ENCODE results near the gene AFF3.

AFF3 gene

GRCh38 chr2:99905636-99906035 lies 236.8 kb downstream of the AFF3 start:
- Histone ChIP-seq H3K27ac (ENCODE audit: low read length) (no peak overlapping the region), H3K9ac (ENCODE audit: low read length) (no peak overlapping the region), H3K27me3 (ENCODE audit: low read depth, low read length) (no peaks in the 10 kb centered on the region), H3K9me3 (ENCODE audit: insufficient read depth, low read length) (no peaks in the 10 kb centered on the region), H2AFZ (ENCODE audit: low read depth, low read length) (no peak overlapping the region), H4K20me1 (ENCODE audit: insufficient read depth, low read length) (peaks cover 12% of the 10 kb centered on the region), H3K79me2 (ENCODE audit: low read length) (0 out of 2 replicates have a peak, but pooled peaks cover 4% of the 10 kb centered on the region), H3K4me1 (ENCODE audit: low read length) (no peaks in the 10 kb centered on the region), H3K36me3 (replicated peaks; ENCODE audit: low read depth, low read length) (peaks cover 3% of the 10 kb centered on the region), H3K4me3 (ENCODE audit: low read length) (no peak overlapping the region), H3K4me2 (ENCODE audit: low read length) (no peak overlapping the region)
- TF ChIP-seq EZH2phosphoT487 (IDR thresholded peaks at IDR 0.05; ENCODE audit: low read depth), result no peak
- TF ChIP-seq, protein P1, sequence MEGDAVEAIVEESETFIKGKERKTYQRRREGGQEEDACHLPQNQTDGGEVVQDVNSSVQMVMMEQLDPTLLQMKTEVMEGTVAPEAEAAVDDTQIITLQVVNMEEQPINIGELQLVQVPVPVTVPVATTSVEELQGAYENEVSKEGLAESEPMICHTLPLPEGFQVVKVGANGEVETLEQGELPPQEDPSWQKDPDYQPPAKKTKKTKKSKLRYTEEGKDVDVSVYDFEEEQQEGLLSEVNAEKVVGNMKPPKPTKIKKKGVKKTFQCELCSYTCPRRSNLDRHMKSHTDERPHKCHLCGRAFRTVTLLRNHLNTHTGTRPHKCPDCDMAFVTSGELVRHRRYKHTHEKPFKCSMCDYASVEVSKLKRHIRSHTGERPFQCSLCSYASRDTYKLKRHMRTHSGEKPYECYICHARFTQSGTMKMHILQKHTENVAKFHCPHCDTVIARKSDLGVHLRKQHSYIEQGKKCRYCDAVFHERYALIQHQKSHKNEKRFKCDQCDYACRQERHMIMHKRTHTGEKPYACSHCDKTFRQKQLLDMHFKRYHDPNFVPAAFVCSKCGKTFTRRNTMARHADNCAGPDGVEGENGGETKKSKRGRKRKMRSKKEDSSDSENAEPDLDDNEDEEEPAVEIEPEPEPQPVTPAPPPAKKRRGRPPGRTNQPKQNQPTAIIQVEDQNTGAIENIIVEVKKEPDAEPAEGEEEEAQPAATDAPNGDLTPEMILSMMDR (IDR thresholded peaks at IDR 0.05; ENCODE audit: low read depth, low read length), result no peak

GRCh38 chr2:99905025-99905424 lies 237.4 kb downstream of the AFF3 start:
- TF ChIP-seq, protein P1 (IDR thresholded peaks at IDR 0.05; ENCODE audit: low read depth, low read length), result no peak
- no peak for TF ChIP-seq EZH2phosphoT487 (IDR thresholded peaks at IDR 0.05; ENCODE audit: low read depth)
- no peak overlapping the region for H3K4me2 ChIP-seq (ENCODE audit: low read length)
- 0 out of 2 replicates have a peak, but pooled peaks cover 4% of the 10 kb centered on the region for H3K79me2 ChIP-seq (ENCODE audit: low read length)
- no peak overlapping the region for H2AFZ ChIP-seq (ENCODE audit: low read depth, low read length)
- H3K9me3 ChIP-seq (ENCODE audit: insufficient read depth, low read length), result no peaks in the 10 kb centered on the region
- H3K4me3 ChIP-seq (ENCODE audit: low read length), result no peak overlapping the region
- no peak overlapping the region for H3K9ac ChIP-seq (ENCODE audit: low read length)
- H3K36me3 ChIP-seq (replicated peaks; ENCODE audit: low read depth, low read length), result no peaks in the 10 kb centered on the region
- H3K4me1 ChIP-seq (ENCODE audit: low read length), result no peaks in the 10 kb centered on the region
- H4K20me1 ChIP-seq (ENCODE audit: insufficient read depth, low read length), result peaks cover 15% of the 10 kb centered on the region
- no peak overlapping the region for H3K27ac ChIP-seq (ENCODE audit: low read length)
- H3K27me3 ChIP-seq (ENCODE audit: low read depth, low read length), result no peaks in the 10 kb centered on the region

- H4K20me1 ChIP-seq (ENCODE audit: insufficient read depth, low read length), result peaks cover 15% of the 10 kb centered on the region
- no peak for TF ChIP-seq EZH2phosphoT487 (IDR thresholded peaks at IDR 0.05; ENCODE audit: low read depth)
- TF ChIP-seq, protein P1 (IDR thresholded peaks at IDR 0.05; ENCODE audit: low read depth, low read length), result no peak
- no peak overlapping the region for H3K9ac ChIP-seq (ENCODE audit: low read length)
- 0 out of 2 replicates have a peak, but pooled peaks cover 4% of the 10 kb centered on the region for H3K79me2 ChIP-seq (ENCODE audit: low read length)
- no peak overlapping the region for H3K27ac ChIP-seq (ENCODE audit: low read length)
- H3K4me1 ChIP-seq (ENCODE audit: low read length), result no peaks in the 10 kb centered on the region
- H2AFZ ChIP-seq (ENCODE audit: low read depth, low read length), result no peak overlapping the region
- no peak overlapping the region for H3K4me2 ChIP-seq (ENCODE audit: low read length)
- H3K27me3 ChIP-seq (ENCODE audit: low read depth, low read length), result no peaks in the 10 kb centered on the region
- H3K4me3 ChIP-seq (ENCODE audit: low read length), result no peak overlapping the region
- no peaks in the 10 kb centered on the region for H3K36me3 ChIP-seq (replicated peaks; ENCODE audit: low read depth, low read length)
- no peaks in the 10 kb centered on the region for H3K9me3 ChIP-seq (ENCODE audit: insufficient read depth, low read length)
Observed at GRCh38 chr2:99903981-99904380, 238.4 kb downstream of the AFF3 start.

DNA sequence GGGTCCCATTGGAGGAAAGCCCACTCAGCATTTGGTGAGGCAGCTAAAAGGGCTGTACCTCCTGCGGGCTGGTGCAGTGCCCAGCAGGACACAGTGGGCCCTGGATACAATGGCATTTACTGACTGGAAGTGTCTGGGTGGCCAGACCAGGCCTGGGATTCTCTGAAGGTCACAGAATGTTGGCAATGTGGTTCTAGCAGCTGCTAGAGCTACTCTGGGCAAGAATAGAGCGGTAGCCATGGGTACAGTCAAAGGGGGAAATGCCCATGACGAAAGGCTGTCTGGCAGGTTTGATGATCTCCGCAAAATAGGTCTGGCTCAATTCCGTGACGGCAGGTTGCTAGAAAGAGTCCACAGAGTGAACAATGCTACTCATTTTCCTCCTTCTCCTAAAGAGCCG lies 241.8 kb downstream of the AFF3 start:
- no peak overlapping the region for H2AFZ ChIP-seq (ENCODE audit: low read depth, low read length)
- no peak overlapping the region for H3K9ac ChIP-seq (ENCODE audit: low read length)
- H3K36me3 ChIP-seq (replicated peaks; ENCODE audit: low read depth, low read length), result no peaks in the 10 kb centered on the region
- H3K9me3 ChIP-seq (ENCODE audit: insufficient read depth, low read length), result no peaks in the 10 kb centered on the region
- H3K4me3 ChIP-seq (ENCODE audit: low read length), result no peak overlapping the region
- TF ChIP-seq, protein P1 (IDR thresholded peaks at IDR 0.05; ENCODE audit: low read depth, low read length), result no peak
- TF ChIP-seq EZH2phosphoT487 (IDR thresholded peaks at IDR 0.05; ENCODE audit: low read depth), result no peak
- H3K4me2 ChIP-seq (ENCODE audit: low read length), result no peak overlapping the region
- no peaks in the 10 kb centered on the region for H3K27me3 ChIP-seq (ENCODE audit: low read depth, low read length)
- no peaks in the 10 kb centered on the region for H3K4me1 ChIP-seq (ENCODE audit: low read length)
- H3K79me2 ChIP-seq (ENCODE audit: low read length), result no peaks in the 10 kb centered on the region
- H4K20me1 ChIP-seq (ENCODE audit: insufficient read depth, low read length), result peaks cover 15% of the 10 kb centered on the region
- H3K27ac ChIP-seq (ENCODE audit: low read length), result no peak overlapping the region
